HepG2 (cell line): Measurements from ENCODE around the gene RNASE8. TPM values are rescaled to one million over a fixed set of nuclear protein-coding genes. Genes with fewer than 3 reads are reported as not detected.
A peak's percentile ranks its signal among the peaks of the same experiment; 100 is the strongest.

ENCODE experiments used
- ARNT ChIP-seq: fragments of 450-650 bp; IDR thresholded peaks from 2 replicates; pipeline ENCODE4 v1.6.1; 2017
- FOXK1 ChIP-seq: sonication (generic); formaldehyde crosslinking; IDR thresholded peaks from 2 replicates; pipeline ENCODE4 v1.4.0; 2020; ENCODE audit warnings: low read depth, missing genetic modification reagents, borderline replicate concordance
- KDM5B ChIP-seq: sonication (generic); formaldehyde crosslinking; IDR thresholded peaks from 2 replicates; pipeline ENCODE4 v1.4.0; 2020; ENCODE audit warnings: missing genetic modification reagents, mild to moderate bottlenecking, borderline replicate concordance
- NKX3-1 ChIP-seq: sonication (generic); formaldehyde crosslinking; IDR thresholded peaks from 2 replicates; pipeline ENCODE4 v1.5.0; 2020; ENCODE audit warnings: missing genetic modification reagents
- NR2F2 ChIP-seq: IDR thresholded peaks from 2 replicates; pipeline ENCODE4 v1.6.1; 2012; ENCODE audit warnings: low read depth, inconsistent platforms, borderline replicate concordance
- NR3C1 ChIP-seq: sonication (generic); formaldehyde crosslinking; IDR thresholded peaks from 2 replicates; pipeline ENCODE4 v1.4.0; 2020; ENCODE audit warnings: missing genetic modification reagents
- PRMT3 ChIP-seq: sonication (generic); formaldehyde crosslinking; IDR thresholded peaks from 2 replicates; pipeline ENCODE4 v1.8.1; 2022; ENCODE audit warnings: low read depth, mild to moderate bottlenecking, moderate library complexity, missing genetic modification reagents, borderline replicate concordance
- PRPF4 ChIP-seq: fragments of 200-400 bp; formaldehyde crosslinking; IDR thresholded peaks from 2 replicates; pipeline ENCODE4 v1.6.1; 2016; ENCODE audit warnings: low read length, low read depth; ENCODE audit not compliant: poor library complexity, severe bottlenecking
- REXO4 ChIP-seq: sonication (generic); formaldehyde crosslinking; IDR thresholded peaks from 2 replicates; pipeline ENCODE4 v1.8.0; 2022; ENCODE audit warnings: missing genetic modification reagents, mild to moderate bottlenecking, borderline replicate concordance
- RFXAP ChIP-seq: sonication (generic); formaldehyde crosslinking; IDR thresholded peaks from 2 replicates; pipeline ENCODE4 v1.4.0; 2020; ENCODE audit warnings: missing genetic modification reagents, borderline replicate concordance
- RORA ChIP-seq: sonication (generic); formaldehyde crosslinking; IDR thresholded peaks from 2 replicates; pipeline ENCODE4 v1.5.0; 2020; ENCODE audit warnings: mild to moderate bottlenecking, missing genetic modification reagents, moderate library complexity
- XRCC5 ChIP-seq: fragments of 200-400 bp; formaldehyde crosslinking; optimal IDR thresholded peaks from 2 replicates; pipeline ENCODE3; 2017; ENCODE audit warnings: mild to moderate bottlenecking, low read length
- ZNF205 ChIP-seq: IDR thresholded peaks from 2 replicates; pipeline ENCODE4 v1.6.1; 2018; ENCODE audit warnings: missing biosample characterization, missing genetic modification reagents
- ZNF24 ChIP-seq: fragments of 450-650 bp; IDR thresholded peaks from 2 replicates; pipeline ENCODE4 v1.6.1; 2017; ENCODE audit warnings: antibody characterized with exemption, mild to moderate bottlenecking
- ZNF260 ChIP-seq: sonication (generic); formaldehyde crosslinking; IDR thresholded peaks from 2 replicates; pipeline ENCODE4 v1.4.0; 2020; ENCODE audit warnings: missing genetic modification reagents, low read depth, mild to moderate bottlenecking, borderline replicate concordance
- ZNF670 ChIP-seq: sonication (generic); formaldehyde crosslinking; IDR thresholded peaks from 2 replicates; pipeline ENCODE4 v1.8.0; 2022; ENCODE audit warnings: mild to moderate bottlenecking, missing genetic modification reagents, borderline replicate concordance
- ZNF775 ChIP-seq: sonication (generic); formaldehyde crosslinking; IDR thresholded peaks from 2 replicates; pipeline ENCODE4 v1.4.0; 2020; ENCODE audit warnings: missing genetic modification reagents, mild to moderate bottlenecking, moderate library complexity, borderline replicate concordance
- ZNF879 ChIP-seq: sonication (generic); formaldehyde crosslinking; IDR thresholded peaks from 2 replicates; pipeline ENCODE4 v1.8.1; 2023; ENCODE audit warnings: missing genetic modification reagents
- polyA plus RNA-seq, 8 experiments: library from polyadenylated mRNA; depleted of rRNA in 3 of 8; stranded (reverse) in 7 of 8; unstranded in 1 of 8; fragments of >200 nt; fragmentation: Illumina TruSeq in 4 of 8; extraction: Trizol in 4 of 8; gene quantifications; 2 replicates each; pipeline versions ENCODE4 v1.2.1 to v1.2.3, GENCODE V29; 2011 to 2016; ENCODE audit warnings: low read depth in 4 of 8, missing spikeins in 1 of 8, mixed read lengths in 1 of 8; ENCODE audit not compliant: insufficient read depth in 1 of 8
- total RNA-seq, 5 experiments: library from RNA; depleted of rRNA; stranded (reverse); fragments of >200 nt; fragmentation: Illumina TruSeq; extraction: Trizol; gene quantifications; 2 replicates each; pipeline ENCODE4 v1.2.3, GENCODE V29; 2016; ENCODE audit warnings: low read depth in 1 of 5
- TF ChIP-seq, protein P1 (sequence below): sonication (generic); formaldehyde crosslinking; IDR thresholded peaks from 2 replicates; pipeline ENCODE4 v1.4.0; 2020; ENCODE audit warnings: missing genetic modification reagents, borderline replicate concordance
- TF ChIP-seq, protein P2 (sequence below): sonication (generic); formaldehyde crosslinking; IDR thresholded peaks from 2 replicates; pipeline ENCODE4 v1.5.0; 2020; ENCODE audit warnings: missing genetic modification reagents
- TF ChIP-seq, protein P3 (sequence below): sonication (generic); formaldehyde crosslinking; IDR thresholded peaks from 2 replicates; pipeline ENCODE4 v1.5.0; 2020; ENCODE audit warnings: mild to moderate bottlenecking, missing genetic modification reagents
- TF ChIP-seq, protein P4 (sequence below): IDR thresholded peaks from 2 replicates; pipeline ENCODE4 v1.6.1; 2016; ENCODE audit warnings: mild to moderate bottlenecking
- TF ChIP-seq, protein P5 (sequence below): sonication (generic); formaldehyde crosslinking; IDR thresholded peaks from 2 replicates; pipeline ENCODE4 v1.5.1; 2020; ENCODE audit warnings: missing genetic modification reagents, mild to moderate bottlenecking, borderline replicate concordance

The RNASE8 gene
- total and polyA plus RNA-seq, 2 of the 13 experiments (the other 11 are each of a cell fraction or from before 2014, with no cell fraction given): not detected

DNA sequence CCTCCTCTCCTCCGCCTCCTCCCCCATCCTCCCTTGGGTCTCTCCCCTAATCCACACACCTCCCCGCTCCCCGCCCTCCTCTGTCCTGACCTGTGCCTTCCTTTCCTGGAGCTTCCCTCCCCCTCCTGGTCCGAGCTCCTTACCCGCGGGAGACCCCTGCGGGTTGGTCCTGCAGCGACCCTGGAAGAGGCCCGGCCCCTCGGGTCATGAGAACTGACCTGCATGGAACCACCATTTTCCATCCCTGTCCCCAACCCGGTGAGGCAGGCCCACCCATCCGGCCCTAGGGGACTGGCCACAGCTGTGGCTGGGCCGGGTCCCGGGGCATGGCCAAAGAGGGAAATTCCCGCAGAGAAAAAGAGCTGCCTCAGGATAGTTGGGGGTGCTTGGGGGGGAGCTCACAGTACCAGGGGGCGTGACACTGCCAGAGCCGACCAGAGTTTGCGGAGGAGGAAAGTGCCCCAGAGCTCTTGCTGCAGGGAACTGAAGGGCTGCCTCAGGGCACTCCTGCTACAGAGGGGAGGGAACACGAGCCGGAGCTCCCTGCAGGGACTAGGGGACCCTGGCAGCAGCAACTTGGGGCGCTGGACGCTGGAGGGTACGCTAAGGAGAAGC, 13.1 kb downstream of the RNASE8 start (continued):
- TF ChIP-seq KDM5B (peak; percentile 66; the same call in 1 of the 2 replicates), ZNF205 (no peak), FOXK1 (CRISPR knock-in tag) (no peak), PRMT3 (no peak), NR2F2 (0 out of 2 replicates have a peak, but pooled peaks have one; percentile 20), XRCC5 (no peak), NR3C1 (CRISPR knock-in tag) (no peak), ARNT (no peak), ZNF24 (no peak), ZNF775 (CRISPR knock-in tag) (no peak), RORA (no peak), ZNF670 (CRISPR knock-in tag) (no peak), NKX3-1 (CRISPR knock-in tag) (peak; percentile 53; the same call in 1 of the 2 replicates), RFXAP (CRISPR knock-in tag) (no peak), ZNF260 (no peak), ZNF879 (CRISPR knock-in tag) (no peak), PRPF4 (no peak), REXO4 (CRISPR knock-in tag) (no peak)
- TF ChIP-seq, protein P1, sequence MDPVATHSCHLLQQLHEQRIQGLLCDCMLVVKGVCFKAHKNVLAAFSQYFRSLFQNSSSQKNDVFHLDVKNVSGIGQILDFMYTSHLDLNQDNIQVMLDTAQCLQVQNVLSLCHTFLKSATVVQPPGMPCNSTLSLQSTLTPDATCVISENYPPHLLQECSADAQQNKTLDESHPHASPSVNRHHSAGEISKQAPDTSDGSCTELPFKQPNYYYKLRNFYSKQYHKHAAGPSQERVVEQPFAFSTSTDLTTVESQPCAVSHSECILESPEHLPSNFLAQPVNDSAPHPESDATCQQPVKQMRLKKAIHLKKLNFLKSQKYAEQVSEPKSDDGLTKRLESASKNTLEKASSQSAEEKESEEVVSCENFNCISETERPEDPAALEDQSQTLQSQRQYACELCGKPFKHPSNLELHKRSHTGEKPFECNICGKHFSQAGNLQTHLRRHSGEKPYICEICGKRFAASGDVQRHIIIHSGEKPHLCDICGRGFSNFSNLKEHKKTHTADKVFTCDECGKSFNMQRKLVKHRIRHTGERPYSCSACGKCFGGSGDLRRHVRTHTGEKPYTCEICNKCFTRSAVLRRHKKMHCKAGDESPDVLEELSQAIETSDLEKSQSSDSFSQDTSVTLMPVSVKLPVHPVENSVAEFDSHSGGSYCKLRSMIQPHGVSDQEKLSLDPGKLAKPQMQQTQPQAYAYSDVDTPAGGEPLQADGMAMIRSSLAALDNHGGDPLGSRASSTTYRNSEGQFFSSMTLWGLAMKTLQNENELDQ (CRISPR knock-in tag): no peak
- TF ChIP-seq, protein P2, sequence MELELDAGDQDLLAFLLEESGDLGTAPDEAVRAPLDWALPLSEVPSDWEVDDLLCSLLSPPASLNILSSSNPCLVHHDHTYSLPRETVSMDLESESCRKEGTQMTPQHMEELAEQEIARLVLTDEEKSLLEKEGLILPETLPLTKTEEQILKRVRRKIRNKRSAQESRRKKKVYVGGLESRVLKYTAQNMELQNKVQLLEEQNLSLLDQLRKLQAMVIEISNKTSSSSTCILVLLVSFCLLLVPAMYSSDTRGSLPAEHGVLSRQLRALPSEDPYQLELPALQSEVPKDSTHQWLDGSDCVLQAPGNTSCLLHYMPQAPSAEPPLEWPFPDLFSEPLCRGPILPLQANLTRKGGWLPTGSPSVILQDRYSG (CRISPR knock-in tag): no peak
- TF ChIP-seq, protein P3, sequence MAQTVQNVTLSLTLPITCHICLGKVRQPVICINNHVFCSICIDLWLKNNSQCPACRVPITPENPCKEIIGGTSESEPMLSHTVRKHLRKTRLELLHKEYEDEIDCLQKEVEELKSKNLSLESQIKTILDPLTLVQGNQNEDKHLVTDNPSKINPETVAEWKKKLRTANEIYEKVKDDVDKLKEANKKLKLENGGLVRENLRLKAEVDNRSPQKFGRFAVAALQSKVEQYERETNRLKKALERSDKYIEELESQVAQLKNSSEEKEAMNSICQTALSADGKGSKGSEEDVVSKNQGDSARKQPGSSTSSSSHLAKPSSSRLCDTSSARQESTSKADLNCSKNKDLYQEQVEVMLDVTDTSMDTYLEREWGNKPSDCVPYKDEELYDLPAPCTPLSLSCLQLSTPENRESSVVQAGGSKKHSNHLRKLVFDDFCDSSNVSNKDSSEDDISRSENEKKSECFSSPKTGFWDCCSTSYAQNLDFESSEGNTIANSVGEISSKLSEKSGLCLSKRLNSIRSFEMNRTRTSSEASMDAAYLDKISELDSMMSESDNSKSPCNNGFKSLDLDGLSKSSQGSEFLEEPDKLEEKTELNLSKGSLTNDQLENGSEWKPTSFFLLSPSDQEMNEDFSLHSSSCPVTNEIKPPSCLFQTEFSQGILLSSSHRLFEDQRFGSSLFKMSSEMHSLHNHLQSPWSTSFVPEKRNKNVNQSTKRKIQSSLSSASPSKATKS: no peak
- TF ChIP-seq, protein P4, sequence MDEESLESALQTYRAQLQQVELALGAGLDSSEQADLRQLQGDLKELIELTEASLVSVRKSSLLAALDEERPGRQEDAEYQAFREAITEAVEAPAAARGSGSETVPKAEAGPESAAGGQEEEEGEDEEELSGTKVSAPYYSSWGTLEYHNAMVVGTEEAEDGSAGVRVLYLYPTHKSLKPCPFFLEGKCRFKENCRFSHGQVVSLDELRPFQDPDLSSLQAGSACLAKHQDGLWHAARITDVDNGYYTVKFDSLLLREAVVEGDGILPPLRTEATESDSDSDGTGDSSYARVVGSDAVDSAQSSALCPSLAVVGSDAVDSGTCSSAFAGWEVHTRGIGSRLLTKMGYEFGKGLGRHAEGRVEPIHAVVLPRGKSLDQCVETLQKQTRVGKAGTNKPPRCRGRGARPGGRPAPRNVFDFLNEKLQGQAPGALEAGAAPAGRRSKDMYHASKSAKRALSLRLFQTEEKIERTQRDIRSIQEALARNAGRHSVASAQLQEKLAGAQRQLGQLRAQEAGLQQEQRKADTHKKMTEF (CRISPR knock-in tag): no peak
- TF ChIP-seq, protein P5, sequence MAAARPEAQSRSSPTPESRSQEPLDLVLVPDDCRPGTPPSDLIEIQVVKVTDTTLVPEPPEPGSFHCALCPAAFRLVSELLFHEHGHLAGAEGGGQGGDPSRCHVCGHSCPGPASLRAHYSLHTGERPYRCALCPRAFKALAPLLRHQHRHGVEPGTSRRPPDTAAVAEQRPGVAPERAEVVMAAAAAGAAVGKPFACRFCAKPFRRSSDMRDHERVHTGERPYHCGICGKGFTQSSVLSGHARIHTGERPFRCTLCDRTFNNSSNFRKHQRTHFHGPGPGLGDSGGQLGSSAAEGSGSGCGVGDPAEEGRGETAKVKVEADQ (CRISPR knock-in tag): 0 out of 2 replicates have a peak, but pooled peaks have one; percentile 33
